Neural cell (in vitro differentiated cells): ENCODE measurements around the gene CREBBP. TPM values are rescaled to one million over a fixed set of nuclear protein-coding genes. Genes with fewer than 3 reads are reported as not detected.

ENCODE experiments used
- H2AFZ ChIP-seq: fragments of 200-600, 300-800 bp; sonication (generic), shearing (Covaris generic); 2 replicates; pipeline ENCODE4 v1.6.0; 2014; ENCODE audit warnings: low read depth, mild to moderate bottlenecking, antibody characterized with exemption, low read length, moderate library complexity
- H3F3A ChIP-seq: fragments of 200-600 bp; shearing (Covaris generic); 2 replicates; pipeline ENCODE4 v1.6.1; 2016; ENCODE audit warnings: mild to moderate bottlenecking, moderate library complexity, mixed read lengths, antibody characterized with exemption, low read length; ENCODE audit not compliant: insufficient read depth, poor library complexity, severe bottlenecking
- H3K27ac ChIP-seq: fragments of 200-600, 300-800 bp; sonication (generic), shearing (Covaris generic); 2 replicates; pipeline ENCODE4 v1.5.1; 2014; ENCODE audit warnings: mild to moderate bottlenecking, low read length, moderate library complexity
- H3K27me3 ChIP-seq: fragments of 300-800, 200-600 bp; sonication (generic), shearing (Covaris generic); 2 replicates; pipeline ENCODE4 v1.6.0; 2014; ENCODE audit warnings: mild to moderate bottlenecking, low read depth, low read length, moderate library complexity; ENCODE audit not compliant: insufficient read depth
- H3K36me3 ChIP-seq: fragments of 300-800, 200-600 bp; sonication (generic), shearing (Covaris generic); 2 replicates; pipeline ENCODE4 v1.5.1; 2014; ENCODE audit warnings: mild to moderate bottlenecking, antibody characterized with exemption, low read length, moderate library complexity; ENCODE audit not compliant: insufficient read depth
- H3K4me2 ChIP-seq: fragments of 300-800, 200-600 bp; sonication (generic), shearing (Covaris generic); 2 replicates; pipeline ENCODE4 v1.6.0; 2014; ENCODE audit warnings: mild to moderate bottlenecking, low read length
- H3K4me3 ChIP-seq: fragments of 300-800, 200-600 bp; sonication (generic), shearing (Covaris generic); 2 replicates; pipeline ENCODE4 v1.5.1; 2014; ENCODE audit warnings: mild to moderate bottlenecking, low read length, moderate library complexity
- H3K79me2 ChIP-seq: fragments of 200-600 bp; shearing (Covaris generic); replicated peaks from 2 replicates; pipeline ENCODE4 v1.6.0; 2014; ENCODE audit warnings: mild to moderate bottlenecking, low read length, moderate library complexity; ENCODE audit not compliant: insufficient read depth
- H3K9ac ChIP-seq: fragments of 300-800, 200-600 bp; sonication (generic), shearing (Covaris generic); 2 replicates; pipeline ENCODE4 v1.6.1; 2016; ENCODE audit warnings: mild to moderate bottlenecking, low read length, mixed read lengths
- H3K9me2 ChIP-seq: fragments of 200-600 bp; shearing (Covaris generic); 2 replicates; pipeline ENCODE4 v1.6.1; 2016; ENCODE audit warnings: mild to moderate bottlenecking, low read length, mixed read lengths; ENCODE audit not compliant: insufficient read depth
- H3K9me3 ChIP-seq: fragments of 200-600, 300-800 bp; sonication (generic), shearing (Covaris generic); 2 replicates; pipeline ENCODE4 v1.6.1; 2016; ENCODE audit warnings: mild to moderate bottlenecking, mixed run types, low read length, moderate library complexity, mixed read lengths
- H4K20me1 ChIP-seq: fragments of 200-600 bp; shearing (Covaris generic); 2 replicates; pipeline ENCODE4 v1.6.1; 2016; ENCODE audit warnings: mild to moderate bottlenecking, mixed run types; ENCODE audit not compliant: insufficient read depth
- CTCF ChIP-seq: fragments of 450-650 bp; IDR thresholded peaks from 2 replicates; pipeline ENCODE4 v1.5.1; 2014; ENCODE audit warnings: antibody characterized with exemption, mild to moderate bottlenecking, moderate library complexity; ENCODE audit not compliant: poor library complexity, severe bottlenecking
- EP300 ChIP-seq: fragments of 450-650 bp; conservative IDR thresholded peaks from 2 replicates; pipeline ENCODE4 v1.6.1; 2014; ENCODE audit warnings: antibody characterized with exemption, mild to moderate bottlenecking, moderate library complexity; ENCODE audit not compliant: poor library complexity, severe bottlenecking
- EZH2 ChIP-seq: fragments of 200-600, 300-800 bp; shearing (Covaris generic), sonication (generic); IDR thresholded peaks from 2 replicates; pipeline ENCODE4 v1.6.1; 2014; ENCODE audit warnings: antibody characterized with exemption, low read length, borderline replicate concordance, mild to moderate bottlenecking; ENCODE audit not compliant: insufficient read depth, poor library complexity, severe bottlenecking
- MXI1 ChIP-seq: fragments of 450-650 bp; conservative IDR thresholded peaks from 2 replicates; pipeline ENCODE4 v1.6.1; 2014; ENCODE audit warnings: antibody characterized with exemption, mild to moderate bottlenecking; ENCODE audit not compliant: poor library complexity, severe bottlenecking
- POLR2AphosphoS5 ChIP-seq: IDR thresholded peaks from 2 replicates; pipeline ENCODE4 v1.6.1; 2012
- RAD21 ChIP-seq: fragments of 450-650 bp; conservative IDR thresholded peaks from 2 replicates; pipeline ENCODE4 v1.6.1; 2014; ENCODE audit warnings: antibody characterized with exemption, mild to moderate bottlenecking, moderate library complexity
- REST ChIP-seq: IDR thresholded peaks from 2 replicates; pipeline ENCODE4 v1.6.1; 2012; ENCODE audit warnings: borderline replicate concordance
- SMC3 ChIP-seq: fragments of 450-650 bp; conservative IDR thresholded peaks from 2 replicates; pipeline ENCODE4 v1.6.1; 2014; ENCODE audit warnings: antibody characterized with exemption, mild to moderate bottlenecking, moderate library complexity; ENCODE audit not compliant: poor library complexity
- TAF1 ChIP-seq: IDR thresholded peaks from 2 replicates; pipeline ENCODE4 v1.6.1; 2012; ENCODE audit warnings: low read depth
- polyA plus RNA-seq: library from polyadenylated mRNA; depleted of rRNA; stranded (reverse); fragments of >200 nt; gene quantifications from 2 replicates; pipeline ENCODE4 v1.2.3, GENCODE V29; 2014

The CREBBP gene
- polyA plus RNA-seq, 1 donor from 2014 or later: 3.3 TPM

- TF ChIP-seq RAD21 (no peak), EZH2 (no peak), CTCF (no peak), REST (no peak), MXI1 (no peak), TAF1 (no peak), EP300 (no peak), SMC3 (no peak), POLR2AphosphoS5 (no peak)
- Histone ChIP-seq H3K27me3 (no peaks in the 10 kb centered on the region), H3K4me2 (peak overlapping the region; percentile 95), H3F3A (no peaks in the 10 kb centered on the region), H3K9me2 (no peaks in the 10 kb centered on the region), H2AFZ (peak overlapping the region; percentile 99), H3K79me2 (peaks cover 8% of the 10 kb centered on the region), H3K9ac (peak overlapping the region; percentile 82), H3K4me3 (peak overlapping the region; percentile 98), H3K27ac (peak overlapping the region; percentile 79), H3K36me3 (no peaks in the 10 kb centered on the region), H3K9me3 (no peaks in the 10 kb centered on the region), H4K20me1 (no peaks in the 10 kb centered on the region)
Observed at GRCh38 chr16:3718019-3718391, 162.5 kb downstream of the CREBBP start.

- no peaks in the 10 kb centered on the region for H3F3A ChIP-seq
- H3K4me3 ChIP-seq: peak within 1 kb of the TSS; percentile 98
- H3K27me3 ChIP-seq: no peaks in the 10 kb centered on the region
- no peaks in the 10 kb centered on the region for H3K9me2 ChIP-seq
- H3K36me3 ChIP-seq: no peaks in the 10 kb centered on the region
- H2AFZ ChIP-seq: peak within 1 kb of the TSS; percentile 99
- peak within 1 kb of the TSS; percentile 95 for H3K4me2 ChIP-seq
- TF ChIP-seq POLR2AphosphoS5 (peak; percentile 93), EP300 (peak; percentile 60), EZH2 (no peak), RAD21 (peak; percentile 42), MXI1 (peak; percentile 98), REST (peak; percentile 33), TAF1 (peak; percentile 12), SMC3 (peak; percentile 51), CTCF (peak; percentile 25)
- H4K20me1 ChIP-seq: no peaks in the 10 kb centered on the region
- peaks cover 8% of the 10 kb centered on the region for H3K79me2 ChIP-seq
- H3K9me3 ChIP-seq: no peaks in the 10 kb centered on the region
- H3K9ac ChIP-seq: peak within 1 kb of the TSS; percentile 82
- peak within 1 kb of the TSS; percentile 79 for H3K27ac ChIP-seq
Observed at GRCh38 chr16:3717235-3718018, 163.1 kb downstream of the CREBBP start, which contains the start of gene TRAP1. Gene TRAP1, minus strand, starts transcription at chr16:3717524. Its CDS starts 16 bp downstream, at chr16:3717508.
